HG03060 (cell line): ENCODE measurements around the gene SSTR5.

ENCODE experiments used
- ATAC-seq: cut with Tn5 transposase; IDR thresholded peaks from one replicate; pipeline ENCODE4 v1.9.1; 2021; ENCODE audit warnings: low read depth, moderate number of reproducible peaks; ENCODE audit not compliant: unreplicated experiment

Gene SSTR5

GRCh38 chr16:1101133-1101532 is 28.6 kb downstream of the SSTR5 start:
- no peak for ATAC-seq

GRCh38 chr16:1101573-1102332 is 29.2 kb downstream of the SSTR5 start:
- no peak for ATAC-seq

- ATAC-seq = no peak
Measured at GRCh38 chr16:1102333-1102700, 29.8 kb downstream of the SSTR5 start.

DNA sequence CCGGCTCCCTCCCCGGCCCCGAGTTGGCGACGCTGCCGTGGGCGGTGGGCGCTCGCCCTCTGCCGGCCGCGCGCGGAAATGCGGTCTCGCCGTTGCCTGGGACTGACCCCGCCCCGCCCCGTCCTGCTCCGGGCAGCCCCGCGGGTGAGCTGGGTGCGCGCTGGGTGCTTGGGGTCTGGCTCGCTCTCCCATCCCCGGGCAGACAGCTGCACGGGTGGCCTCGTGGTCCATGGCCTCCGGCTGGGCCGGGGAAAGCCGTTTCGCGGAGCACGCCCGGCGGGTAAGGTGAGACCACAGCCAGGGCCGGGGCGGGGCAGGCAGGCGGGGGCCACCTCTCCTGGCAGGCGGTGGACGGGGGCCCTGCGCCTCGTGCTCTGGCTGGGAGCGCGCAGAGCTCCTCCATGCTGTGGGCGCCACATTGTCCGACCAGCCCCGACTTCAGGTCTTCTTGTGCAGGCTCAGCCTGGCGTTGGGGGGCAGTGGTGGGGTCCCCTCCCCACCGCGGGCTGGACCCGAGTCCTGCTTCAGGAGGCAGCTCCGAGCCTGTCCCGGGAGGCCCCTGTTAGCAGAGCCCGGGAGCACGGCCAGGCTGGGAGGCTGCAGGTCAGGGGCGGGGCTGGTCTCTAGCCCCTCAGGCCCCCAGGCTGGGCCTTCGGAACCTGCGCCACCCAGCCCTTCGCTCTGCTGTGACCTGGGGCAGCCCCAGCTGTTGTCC is 30.5 kb downstream of the SSTR5 start:
- ATAC-seq = no peak

DNA sequence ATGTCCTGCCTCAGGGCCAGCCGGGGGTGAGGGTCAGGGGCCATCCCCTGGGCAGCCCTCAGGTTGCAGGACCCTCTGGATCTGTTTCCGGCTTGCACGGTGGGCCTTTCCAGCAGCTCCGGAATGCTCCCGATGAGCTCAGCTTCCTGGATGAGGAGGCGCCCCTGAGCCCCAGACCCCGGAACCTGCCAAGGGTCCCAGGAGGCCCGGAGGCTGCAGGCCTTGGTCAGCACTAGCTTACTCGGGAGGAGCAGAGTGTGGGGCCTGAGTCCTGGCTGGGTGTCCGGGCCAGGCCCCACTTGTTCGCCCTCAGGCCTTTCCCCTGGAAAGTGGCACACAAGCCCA is 31.1 kb downstream of the SSTR5 start:
- no peak for ATAC-seq

DNA sequence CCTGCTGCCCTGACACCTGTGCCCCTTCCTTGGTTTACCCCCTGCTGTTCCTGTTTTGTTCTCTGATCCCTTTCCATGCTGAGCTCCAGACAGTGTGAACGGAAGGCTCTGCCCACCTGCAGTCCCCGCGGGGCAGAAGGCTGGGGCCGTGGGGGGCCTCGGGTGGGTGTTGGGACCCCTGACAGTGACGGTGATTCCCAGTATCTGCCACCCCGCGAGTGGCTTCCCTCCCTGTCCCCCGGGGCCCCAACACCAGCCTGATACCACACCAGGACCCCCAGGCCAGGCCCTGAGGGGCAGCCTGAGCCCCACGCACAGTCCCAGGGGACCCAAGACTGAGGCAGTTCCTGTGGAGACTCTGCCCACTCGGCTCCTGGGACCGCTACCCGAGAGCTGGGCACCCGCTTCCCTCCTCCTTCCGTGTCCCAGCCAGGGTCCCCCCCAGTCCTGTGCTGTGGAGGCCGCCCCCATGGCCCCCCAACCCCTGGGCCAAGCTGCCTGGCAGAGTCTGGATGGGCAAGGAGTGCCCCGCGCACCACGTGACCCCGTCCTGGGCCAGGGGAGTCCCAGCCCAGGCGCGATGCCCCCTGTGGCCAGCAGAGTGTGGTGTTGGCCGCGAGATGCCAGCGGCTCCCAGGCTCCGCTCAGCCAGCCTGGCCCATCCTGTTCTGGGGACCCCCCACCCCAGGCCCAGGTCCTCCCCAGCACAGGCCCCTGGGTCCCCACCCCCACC is 33.5 kb downstream of the SSTR5 start:
- ATAC-seq = no peak

DNA sequence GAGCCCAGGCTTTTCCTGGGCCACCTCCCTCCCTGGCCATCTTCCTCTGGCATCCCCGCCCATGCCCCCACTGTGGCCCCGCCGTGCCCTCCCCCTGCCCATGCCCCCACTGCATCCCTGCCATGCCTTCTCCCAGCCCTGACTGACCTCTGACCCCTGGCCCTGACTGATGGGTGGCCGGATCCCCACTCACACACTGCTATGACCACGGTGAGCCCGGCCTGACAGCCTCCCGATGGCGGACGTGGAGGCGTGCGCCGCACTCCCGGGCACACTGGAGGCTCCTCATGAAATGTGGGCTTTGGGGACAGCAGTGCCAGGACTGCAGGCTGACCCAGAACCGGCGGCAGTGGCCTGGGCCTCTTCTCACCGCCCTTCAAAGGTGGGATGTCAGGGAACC is 34.1 kb downstream of the SSTR5 start:
- no peak for ATAC-seq

DNA sequence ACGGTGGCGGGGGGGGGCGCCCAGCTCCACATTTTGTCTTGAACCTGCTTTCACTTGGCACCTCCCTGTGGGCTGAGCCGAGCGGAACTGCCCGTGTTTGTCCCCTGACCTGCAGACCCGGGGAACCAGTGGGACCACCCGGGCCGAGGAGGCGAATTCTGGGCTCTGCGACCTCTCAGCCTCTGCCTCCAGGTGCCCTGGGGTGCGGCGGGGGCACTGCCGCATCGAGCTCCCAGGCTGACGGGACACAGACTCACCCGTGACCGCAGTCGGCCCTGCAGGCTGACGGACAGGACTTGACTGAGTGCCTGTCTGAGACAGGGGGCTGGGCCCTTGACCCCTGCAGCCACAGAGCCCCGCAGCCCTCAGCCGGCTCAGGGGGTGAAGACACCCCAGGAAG is 34.6 kb downstream of the SSTR5 start:
- no peak for ATAC-seq

DNA sequence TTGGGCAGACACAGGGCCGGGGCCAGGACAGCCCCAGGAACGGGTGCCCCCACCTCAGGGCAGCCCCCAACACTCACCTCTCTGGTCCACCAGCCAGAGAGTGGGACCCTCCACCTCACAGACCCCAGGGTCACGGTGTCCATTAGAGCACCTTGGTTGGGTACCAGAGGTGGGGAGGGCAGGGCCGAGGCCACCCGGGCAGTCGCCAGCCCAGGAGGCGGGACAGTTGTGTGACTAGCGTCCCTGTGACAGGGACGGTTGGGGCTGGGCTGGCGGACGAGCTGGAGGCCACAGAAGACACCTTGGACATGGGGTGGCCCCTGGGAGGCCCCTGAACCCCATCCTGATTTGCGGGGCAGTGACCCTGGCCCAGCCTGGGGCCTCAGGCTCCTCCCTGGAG is 35.2 kb downstream of the SSTR5 start:
- ATAC-seq = no peak

DNA sequence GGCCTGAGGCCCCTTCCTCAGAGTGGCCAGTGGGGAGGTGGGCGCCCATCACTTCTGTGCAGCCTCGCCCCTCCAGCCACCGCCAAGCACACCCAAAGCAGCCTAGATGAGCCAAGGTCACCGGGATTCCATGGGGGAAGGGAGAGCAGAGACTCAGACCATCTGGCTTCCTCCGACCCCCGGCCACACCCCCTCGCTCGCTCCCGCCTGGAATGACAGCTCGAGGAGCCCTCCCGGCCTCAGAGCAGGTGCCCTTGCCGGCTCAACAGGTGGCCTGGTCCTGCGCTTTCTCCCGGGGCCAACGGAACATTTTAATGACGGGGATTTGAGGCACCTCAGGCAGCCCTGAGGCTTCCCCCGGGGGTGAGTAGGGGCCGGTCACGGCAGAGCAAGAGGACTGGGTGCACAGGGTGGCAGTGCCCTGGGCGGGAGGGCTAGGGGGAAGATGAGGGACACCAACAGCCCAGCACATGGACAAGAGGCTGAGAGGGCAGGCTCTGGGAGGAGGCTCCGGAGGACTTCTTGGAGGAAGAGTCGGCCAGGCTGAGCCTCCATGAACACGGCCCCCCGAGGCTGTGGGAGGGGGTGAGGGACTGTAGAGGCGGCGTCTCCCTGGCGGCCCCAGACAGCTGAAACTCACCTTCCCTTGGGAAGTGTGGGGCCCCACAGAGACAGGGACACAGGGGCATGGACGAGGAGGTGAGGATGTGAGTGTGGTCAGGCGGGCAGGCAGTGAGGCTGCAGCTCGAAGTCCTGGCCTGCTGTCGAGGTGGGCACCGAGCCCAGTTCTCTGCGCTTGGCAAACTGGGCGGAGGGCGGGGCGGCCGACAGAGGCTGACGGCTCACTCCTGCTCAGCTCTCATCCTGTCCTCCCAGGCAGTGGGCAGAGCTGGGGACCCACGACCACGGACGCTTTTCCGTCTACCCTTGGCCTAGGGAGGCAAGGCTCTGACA is 36.0 kb downstream of the SSTR5 start:
- no peak for ATAC-seq

DNA sequence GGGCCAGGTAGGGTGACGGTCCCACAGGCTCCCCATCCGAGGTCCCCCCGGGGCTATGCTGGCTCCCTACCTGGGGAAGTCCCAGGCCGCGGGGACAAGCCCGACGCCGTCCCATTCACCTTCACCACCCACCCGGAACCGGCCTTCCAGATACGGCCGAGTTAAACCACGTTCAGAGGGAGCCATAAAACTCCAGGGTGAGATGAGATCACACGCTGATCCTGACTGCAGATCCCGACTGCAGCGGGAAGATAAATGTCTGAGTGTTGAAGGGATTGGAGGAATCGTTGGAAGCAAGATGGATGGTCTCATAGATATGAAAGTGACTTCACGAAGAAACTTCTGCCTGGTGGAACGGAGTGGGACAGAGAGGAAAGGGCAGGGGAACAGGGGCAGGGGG is 37.1 kb downstream of the SSTR5 start:
- no peak for ATAC-seq

GRCh38 chr16:1112506-1113184 is 40.1 kb downstream of the SSTR5 start:
- no peak for ATAC-seq

- no peak for ATAC-seq
Measured at GRCh38 chr16:1113489-1113888, 40.9 kb downstream of the SSTR5 start.

DNA sequence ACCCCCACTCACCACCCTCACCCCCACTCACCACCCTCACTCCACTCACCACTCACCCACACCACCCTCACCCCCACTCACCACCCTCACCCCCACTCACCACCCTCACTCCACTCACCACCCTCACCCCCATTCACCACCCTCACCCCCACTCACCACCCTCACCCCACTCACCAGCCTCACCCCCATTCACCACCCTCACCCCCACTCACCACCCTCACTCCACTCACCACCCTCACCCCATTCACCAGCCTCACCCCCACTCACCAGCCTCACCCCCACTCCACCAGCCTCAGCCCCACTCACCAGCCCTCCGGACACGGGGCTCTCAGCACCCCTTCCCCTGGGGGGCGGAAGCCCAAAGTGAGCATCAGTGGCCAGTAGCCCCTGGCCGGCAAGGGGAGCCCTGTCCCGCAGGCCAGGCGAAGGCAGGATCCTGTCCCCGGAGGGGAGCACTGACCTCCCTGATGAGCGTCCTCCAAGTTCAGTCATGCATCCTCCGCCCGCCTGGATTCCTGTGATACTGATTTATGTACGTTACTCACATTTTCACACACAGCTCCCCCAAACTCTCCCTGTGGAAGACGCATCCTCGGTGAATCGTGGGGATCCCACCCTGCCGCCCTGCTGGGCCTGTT is 41.5 kb downstream of the SSTR5 start:
- ATAC-seq = no peak

- ATAC-seq = no peak
Measured at GRCh38 chr16:1116693-1117077, 44.1 kb downstream of the SSTR5 start.

GRCh38 chr16:1117176-1117900 is 44.8 kb downstream of the SSTR5 start:
- no peak for ATAC-seq

DNA sequence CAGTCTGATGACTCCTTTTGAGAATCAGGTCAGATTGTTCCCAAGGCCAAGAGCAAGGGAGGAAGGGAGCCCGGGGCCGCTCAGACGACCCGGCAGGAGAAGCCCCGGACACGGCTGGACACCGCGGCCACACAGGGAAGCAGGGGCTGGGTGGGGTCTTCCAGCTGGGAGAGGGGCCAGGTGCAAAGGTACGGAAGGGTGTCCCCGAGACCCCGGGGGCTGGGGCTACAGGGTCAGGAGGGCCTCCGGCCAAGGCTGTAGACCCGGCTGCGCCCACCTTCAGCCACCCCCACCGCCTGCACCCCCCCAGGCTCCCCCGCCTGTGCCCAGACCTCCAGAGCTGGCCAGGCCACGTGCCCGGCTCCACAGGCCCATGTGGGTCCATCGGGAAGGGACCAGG is 45.4 kb downstream of the SSTR5 start:
- no peak for ATAC-seq

DNA sequence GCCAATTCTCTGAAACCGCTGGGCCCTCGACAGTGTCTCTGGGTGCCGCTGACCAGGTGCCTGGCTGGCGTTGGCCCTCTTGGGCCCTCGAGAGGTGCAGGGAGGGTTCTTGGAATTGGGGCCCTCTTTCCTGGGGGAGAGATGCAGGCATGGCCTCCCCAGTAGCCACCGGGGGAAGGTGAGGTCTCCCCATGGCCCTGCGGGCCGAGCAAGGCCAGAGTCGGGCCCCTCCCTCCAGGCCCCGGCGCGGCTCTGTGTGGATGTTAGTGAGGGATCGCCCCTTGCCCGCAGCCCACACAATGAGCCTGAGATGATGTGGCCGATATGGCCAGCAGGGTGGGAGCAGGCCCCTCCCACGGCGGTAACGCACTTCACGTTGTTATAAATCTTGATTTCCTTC is 46.6 kb downstream of the SSTR5 start:
- ATAC-seq = no peak
